ENCODE data around the gene P3H3.
A peak's percentile ranks its signal among the peaks of the same experiment; 100 is the strongest.

GRCh38 chr12:6827437-6827911, 733 bp upstream of the P3H3 start:
- TF ChIP-seq, protein P1, sequence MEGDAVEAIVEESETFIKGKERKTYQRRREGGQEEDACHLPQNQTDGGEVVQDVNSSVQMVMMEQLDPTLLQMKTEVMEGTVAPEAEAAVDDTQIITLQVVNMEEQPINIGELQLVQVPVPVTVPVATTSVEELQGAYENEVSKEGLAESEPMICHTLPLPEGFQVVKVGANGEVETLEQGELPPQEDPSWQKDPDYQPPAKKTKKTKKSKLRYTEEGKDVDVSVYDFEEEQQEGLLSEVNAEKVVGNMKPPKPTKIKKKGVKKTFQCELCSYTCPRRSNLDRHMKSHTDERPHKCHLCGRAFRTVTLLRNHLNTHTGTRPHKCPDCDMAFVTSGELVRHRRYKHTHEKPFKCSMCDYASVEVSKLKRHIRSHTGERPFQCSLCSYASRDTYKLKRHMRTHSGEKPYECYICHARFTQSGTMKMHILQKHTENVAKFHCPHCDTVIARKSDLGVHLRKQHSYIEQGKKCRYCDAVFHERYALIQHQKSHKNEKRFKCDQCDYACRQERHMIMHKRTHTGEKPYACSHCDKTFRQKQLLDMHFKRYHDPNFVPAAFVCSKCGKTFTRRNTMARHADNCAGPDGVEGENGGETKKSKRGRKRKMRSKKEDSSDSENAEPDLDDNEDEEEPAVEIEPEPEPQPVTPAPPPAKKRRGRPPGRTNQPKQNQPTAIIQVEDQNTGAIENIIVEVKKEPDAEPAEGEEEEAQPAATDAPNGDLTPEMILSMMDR (conservative IDR thresholded peaks at IDR 0.05; ENCODE audit: low read depth in 2 of 2) = no peak
- no peak for TF ChIP-seq EZH2 (IDR thresholded peaks at IDR 0.05; ENCODE audit: low read depth, unreplicated experiment)
- no peak for TF ChIP-seq EZH2phosphoT487 (IDR thresholded peaks at IDR 0.05; ENCODE audit: unreplicated experiment)
- TF ChIP-seq NANOG (IDR thresholded peaks at IDR 0.05; ENCODE audit: borderline replicate concordance) = no peak
- TF ChIP-seq, protein P2, sequence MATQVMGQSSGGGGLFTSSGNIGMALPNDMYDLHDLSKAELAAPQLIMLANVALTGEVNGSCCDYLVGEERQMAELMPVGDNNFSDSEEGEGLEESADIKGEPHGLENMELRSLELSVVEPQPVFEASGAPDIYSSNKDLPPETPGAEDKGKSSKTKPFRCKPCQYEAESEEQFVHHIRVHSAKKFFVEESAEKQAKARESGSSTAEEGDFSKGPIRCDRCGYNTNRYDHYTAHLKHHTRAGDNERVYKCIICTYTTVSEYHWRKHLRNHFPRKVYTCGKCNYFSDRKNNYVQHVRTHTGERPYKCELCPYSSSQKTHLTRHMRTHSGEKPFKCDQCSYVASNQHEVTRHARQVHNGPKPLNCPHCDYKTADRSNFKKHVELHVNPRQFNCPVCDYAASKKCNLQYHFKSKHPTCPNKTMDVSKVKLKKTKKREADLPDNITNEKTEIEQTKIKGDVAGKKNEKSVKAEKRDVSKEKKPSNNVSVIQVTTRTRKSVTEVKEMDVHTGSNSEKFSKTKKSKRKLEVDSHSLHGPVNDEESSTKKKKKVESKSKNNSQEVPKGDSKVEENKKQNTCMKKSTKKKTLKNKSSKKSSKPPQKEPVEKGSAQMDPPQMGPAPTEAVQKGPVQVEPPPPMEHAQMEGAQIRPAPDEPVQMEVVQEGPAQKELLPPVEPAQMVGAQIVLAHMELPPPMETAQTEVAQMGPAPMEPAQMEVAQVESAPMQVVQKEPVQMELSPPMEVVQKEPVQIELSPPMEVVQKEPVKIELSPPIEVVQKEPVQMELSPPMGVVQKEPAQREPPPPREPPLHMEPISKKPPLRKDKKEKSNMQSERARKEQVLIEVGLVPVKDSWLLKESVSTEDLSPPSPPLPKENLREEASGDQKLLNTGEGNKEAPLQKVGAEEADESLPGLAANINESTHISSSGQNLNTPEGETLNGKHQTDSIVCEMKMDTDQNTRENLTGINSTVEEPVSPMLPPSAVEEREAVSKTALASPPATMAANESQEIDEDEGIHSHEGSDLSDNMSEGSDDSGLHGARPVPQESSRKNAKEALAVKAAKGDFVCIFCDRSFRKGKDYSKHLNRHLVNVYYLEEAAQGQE (IDR thresholded peaks at IDR 0.05; ENCODE audit: unreplicated experiment) = no peak
- TF ChIP-seq CREB1 (CRISPR knock-in tag; IDR thresholded peaks at IDR 0.05; ENCODE audit: low read depth) = no peak
- peak; percentile 80 for TF ChIP-seq POLR2AphosphoS5 (IDR thresholded peaks at IDR 0.05; ENCODE audit: low read depth)
- no peak for TF ChIP-seq ZNF114 (CRISPR knock-in tag; IDR thresholded peaks at IDR 0.05)
- TF ChIP-seq, protein P3, sequence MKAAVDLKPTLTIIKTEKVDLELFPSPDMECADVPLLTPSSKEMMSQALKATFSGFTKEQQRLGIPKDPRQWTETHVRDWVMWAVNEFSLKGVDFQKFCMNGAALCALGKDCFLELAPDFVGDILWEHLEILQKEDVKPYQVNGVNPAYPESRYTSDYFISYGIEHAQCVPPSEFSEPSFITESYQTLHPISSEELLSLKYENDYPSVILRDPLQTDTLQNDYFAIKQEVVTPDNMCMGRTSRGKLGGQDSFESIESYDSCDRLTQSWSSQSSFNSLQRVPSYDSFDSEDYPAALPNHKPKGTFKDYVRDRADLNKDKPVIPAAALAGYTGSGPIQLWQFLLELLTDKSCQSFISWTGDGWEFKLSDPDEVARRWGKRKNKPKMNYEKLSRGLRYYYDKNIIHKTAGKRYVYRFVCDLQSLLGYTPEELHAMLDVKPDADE (IDR thresholded peaks at IDR 0.05) = no peak
